Immature natural killer cell (primary cell): ENCODE measurements around the gene ATL3. TPM values are rescaled to one million over a fixed set of nuclear protein-coding genes. Genes with fewer than 3 reads are reported as not detected.
A peak's percentile ranks its signal among the peaks of the same experiment; 100 is the strongest.

ENCODE experiments used
- DNase-seq, 3 donors: peaks; one replicate each; pipeline ENCODE4 v3.0.0; 2022; ENCODE audit warnings: mixed read lengths in 1 of 3
- H3K27ac Mint-ChIP-seq, 6 donors: one replicate each; pipeline ENCODE4 v1.8.0; 2020; ENCODE audit warnings: mixed read lengths in 6 of 6, mild to moderate bottlenecking in 5 of 6, inconsistent platforms in 4 of 6, moderate library complexity in 3 of 6
- H3K27me3 Mint-ChIP-seq, 3 donors: one replicate each; pipeline ENCODE4 v1.8.0; 2020 to 2021; ENCODE audit warnings: low read depth in 3 of 3, mild to moderate bottlenecking in 3 of 3, mixed read lengths in 3 of 3, moderate library complexity in 3 of 3, inconsistent platforms in 1 of 3
- H3K36me3 Mint-ChIP-seq, 3 donors: one replicate each; pipeline ENCODE4 v1.8.0; 2020; ENCODE audit warnings: mixed read lengths in 3 of 3, inconsistent platforms in 2 of 3, mild to moderate bottlenecking in 2 of 3
- H3K4me1 Mint-ChIP-seq, 2 donors: one replicate each; pipeline ENCODE4 v1.8.0; 2020; ENCODE audit warnings: inconsistent platforms in 2 of 2, mild to moderate bottlenecking in 2 of 2, mixed read lengths in 2 of 2, moderate library complexity in 1 of 2
- H3K4me3 Mint-ChIP-seq, 5 donors: one replicate each; pipeline ENCODE4 v1.8.0; 2020; ENCODE audit warnings: mild to moderate bottlenecking in 5 of 5, mixed read lengths in 5 of 5, inconsistent platforms in 3 of 5, moderate library complexity in 3 of 5
- H3K9me3 Mint-ChIP-seq, 6 donors: one replicate each; pipeline ENCODE4 v1.8.0; 2020; ENCODE audit warnings: mild to moderate bottlenecking in 6 of 6, mixed read lengths in 6 of 6, inconsistent platforms in 4 of 6, moderate library complexity in 3 of 6
- polyA plus RNA-seq, 3 donors: library from polyadenylated mRNA; unstranded; fragments of 300-500 nt; fragmentation: Illumina TruSeq; gene quantifications; one replicate each; pipeline ENCODE4 v1.2.3, GENCODE V29; 2021

ATL3 gene
- polyA plus RNA-seq = 10 to 100 TPM; 28.0 to 33.7 (median 29.8) TPM

GRCh38 chr11:63671322-63672155 lies at the start of gene ATL3:
ATL3 (minus strand) TSS chr11:63671376; CDS start chr11:63671335, 41 bp downstream.
- peak; percentile 91 to 92 (median 91) for DNase-seq
- H3K4me3 Mint-ChIP-seq = peak within 1 kb of the TSS; percentile 81 to 88 (median 85)
- H3K36me3 Mint-ChIP-seq = no peaks in the 10 kb centered on the region
- H3K27ac Mint-ChIP-seq = peak within 1 kb of the TSS; percentile 32 to 91 (median 91)
- peaks cover 0 to 3% (median 0%) of the 10 kb centered on the region in 3 donors for H3K27me3 Mint-ChIP-seq
- H3K9me3 Mint-ChIP-seq = no peaks in the 10 kb centered on the region
- H3K4me1 Mint-ChIP-seq = peaks cover 27 to 36% of the 10 kb centered on the region in 2 donors

DNA sequence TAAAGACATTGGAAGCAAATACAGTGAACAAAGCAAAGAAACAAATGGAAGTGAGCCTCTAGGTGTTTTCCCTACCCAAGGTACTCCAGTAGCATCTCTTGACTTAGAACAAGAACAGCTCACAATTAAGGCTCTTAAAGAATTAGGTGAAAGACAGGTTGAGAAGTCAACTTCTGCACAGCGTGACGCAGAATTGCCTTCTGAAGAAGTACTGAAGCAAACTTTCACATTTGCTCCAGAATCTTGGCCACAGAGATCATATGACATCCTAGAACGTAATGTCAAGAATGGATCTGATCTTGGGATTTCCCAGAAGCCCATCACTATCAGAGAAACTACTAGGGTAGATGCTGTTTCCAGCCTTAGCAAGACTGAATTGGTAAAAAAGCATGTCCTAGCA lies 49.4 kb upstream of the ATL3 start:
- Mint-ChIP-seq H3K4me3 (no peak overlapping the region), H3K36me3 (no peaks in the 10 kb centered on the region), H3K27ac (no peak overlapping the region), H3K4me1 (peaks cover 0 to 4% of the 10 kb centered on the region in 2 donors), H3K27me3 (no peaks in the 10 kb centered on the region), H3K9me3 (no peaks in the 10 kb centered on the region)
- DNase-seq = no peak

DNA sequence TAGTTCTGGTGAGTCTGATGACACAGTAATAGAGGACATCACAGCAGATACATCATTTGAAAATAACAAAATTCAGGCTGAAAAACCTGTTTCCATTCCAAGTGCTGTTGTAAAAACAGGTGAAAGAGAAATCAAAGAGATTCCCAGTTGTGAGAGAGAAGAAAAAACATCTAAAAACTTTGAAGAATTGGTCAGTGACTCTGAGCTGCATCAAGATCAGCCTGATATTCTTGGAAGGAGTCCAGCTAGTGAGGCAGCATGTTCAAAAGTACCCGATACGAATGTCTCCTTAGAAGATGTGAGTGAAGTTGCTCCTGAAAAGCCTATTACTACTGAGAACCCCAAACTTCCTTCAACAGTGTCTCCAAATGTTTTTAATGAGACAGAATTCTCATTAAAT lies 48.8 kb upstream of the ATL3 start:
- no peak for DNase-seq
- Mint-ChIP-seq H3K4me1 (peaks cover 0 to 4% of the 10 kb centered on the region in 2 donors), H3K4me3 (no peak overlapping the region), H3K9me3 (no peaks in the 10 kb centered on the region), H3K27ac (no peak overlapping the region), H3K36me3 (no peaks in the 10 kb centered on the region), H3K27me3 (no peaks in the 10 kb centered on the region)

GRCh38 chr11:63719001-63719400 lies 47.8 kb upstream of the ATL3 start:
- H3K27me3 Mint-ChIP-seq = no peaks in the 10 kb centered on the region
- H3K4me1 Mint-ChIP-seq = peaks cover 0 to 4% of the 10 kb centered on the region in 2 donors
- no peak overlapping the region for H3K27ac Mint-ChIP-seq
- H3K9me3 Mint-ChIP-seq = no peaks in the 10 kb centered on the region
- H3K36me3 Mint-ChIP-seq = no peaks in the 10 kb centered on the region
- no peak for DNase-seq
- H3K4me3 Mint-ChIP-seq = no peak overlapping the region

DNA sequence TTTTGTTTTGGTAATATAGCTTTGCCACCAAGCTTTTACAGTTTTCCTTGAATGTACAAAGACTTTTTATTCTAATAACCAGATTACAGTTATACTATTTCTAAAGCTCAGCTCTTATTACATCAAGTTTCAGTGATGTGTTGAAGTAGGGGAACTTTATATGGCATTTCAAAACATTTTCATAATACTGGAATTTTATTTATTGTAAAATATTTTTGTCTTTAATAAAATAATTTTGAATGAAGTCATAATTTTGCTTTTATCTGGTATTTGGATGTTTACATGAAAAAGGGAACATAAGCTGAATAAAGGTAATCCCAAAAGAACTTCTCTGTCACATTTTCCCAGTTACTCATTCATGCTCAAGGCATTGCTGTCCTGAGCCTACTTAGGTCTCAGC lies 44.9 kb upstream of the ATL3 start:
- Mint-ChIP-seq H3K9me3 (no peaks in the 10 kb centered on the region), H3K4me3 (no peak overlapping the region), H3K36me3 (no peaks in the 10 kb centered on the region), H3K27ac (no peak overlapping the region), H3K27me3 (no peaks in the 10 kb centered on the region), H3K4me1 (peaks cover 0 to 4% of the 10 kb centered on the region in 2 donors)
- DNase-seq = no peak

DNA sequence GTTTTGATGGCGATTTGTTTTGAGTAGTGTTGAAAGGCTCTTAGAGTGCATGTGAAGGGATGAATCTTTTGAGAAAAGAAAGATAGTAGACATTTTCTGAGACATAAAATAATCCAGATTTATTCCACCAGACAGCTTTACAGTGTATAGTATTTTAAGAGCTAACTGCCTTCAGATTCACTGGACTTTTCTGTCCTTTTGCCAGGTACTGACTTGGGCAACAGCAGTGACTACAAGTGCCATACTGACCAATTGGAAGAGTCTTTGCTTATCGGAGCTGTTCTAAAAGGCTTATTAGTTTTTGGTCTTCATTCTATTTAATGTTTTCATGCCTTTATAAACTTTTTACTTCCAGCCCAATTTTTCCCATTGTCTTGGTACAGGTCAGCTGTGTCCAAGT lies 42.6 kb upstream of the ATL3 start:
- no peak for DNase-seq
- H3K4me3 Mint-ChIP-seq = no peak overlapping the region
- no peak overlapping the region for H3K27ac Mint-ChIP-seq
- H3K9me3 Mint-ChIP-seq = no peaks in the 10 kb centered on the region
- H3K4me1 Mint-ChIP-seq = peaks cover 0 to 3% of the 10 kb centered on the region in 2 donors
- H3K36me3 Mint-ChIP-seq = no peaks in the 10 kb centered on the region
- no peaks in the 10 kb centered on the region for H3K27me3 Mint-ChIP-seq

GRCh38 chr11:63711838-63712237 lies 40.7 kb upstream of the ATL3 start:
- Mint-ChIP-seq H3K4me3 (no peak overlapping the region), H3K27ac (no peak overlapping the region), H3K36me3 (no peaks in the 10 kb centered on the region), H3K27me3 (no peaks in the 10 kb centered on the region), H3K9me3 (no peaks in the 10 kb centered on the region), H3K4me1 (no peaks in the 10 kb centered on the region)
- no peak for DNase-seq

- Mint-ChIP-seq H3K36me3 (no peaks in the 10 kb centered on the region), H3K4me1 (no peaks in the 10 kb centered on the region), H3K27me3 (no peaks in the 10 kb centered on the region), H3K9me3 (no peaks in the 10 kb centered on the region), H3K27ac (peak overlapping the region in 1 of 6 donors; percentile 10), H3K4me3 (no peak overlapping the region)
- no peak for DNase-seq
Measured at GRCh38 chr11:63710476-63711217, 39.5 kb upstream of the ATL3 start.

- Mint-ChIP-seq H3K9me3 (no peaks in the 10 kb centered on the region), H3K4me3 (no peak overlapping the region)
Measured at GRCh38 chr11:63709336-63709884, 38.2 kb upstream of the ATL3 start.

GRCh38 chr11:63708764-63709163 lies 37.6 kb upstream of the ATL3 start:
- no peak for DNase-seq
- no peaks in the 10 kb centered on the region for H3K9me3 Mint-ChIP-seq
- H3K4me1 Mint-ChIP-seq = peaks cover 0 to 6% of the 10 kb centered on the region in 2 donors
- H3K27me3 Mint-ChIP-seq = no peaks in the 10 kb centered on the region
- H3K4me3 Mint-ChIP-seq = no peak overlapping the region
- no peak overlapping the region for H3K27ac Mint-ChIP-seq
- peaks cover 0 to 4% (median 0%) of the 10 kb centered on the region in 3 donors for H3K36me3 Mint-ChIP-seq

More at GRCh38 chr11:63709336-63709884, 38.2 kb upstream of the ATL3 start:
- Mint-ChIP-seq H3K36me3 (peaks cover 0 to 4% (median 0%) of the 10 kb centered on the region in 3 donors), H3K27me3 (no peaks in the 10 kb centered on the region), H3K4me1 (peaks cover 0 to 6% of the 10 kb centered on the region in 2 donors), H3K27ac (no peak overlapping the region)
- DNase-seq = no peak

- Mint-ChIP-seq H3K4me3 (no peak overlapping the region), H3K36me3 (peaks cover 0 to 4% (median 0%) of the 10 kb centered on the region in 3 donors)
Measured at GRCh38 chr11:63705526-63705925, 34.4 kb upstream of the ATL3 start.

GRCh38 chr11:63699896-63700295 lies 28.7 kb upstream of the ATL3 start:
- no peak for DNase-seq
- Mint-ChIP-seq H3K27ac (peak overlapping the region in 1 of 6 donors; percentile 6), H3K4me3 (no peak overlapping the region)

More at GRCh38 chr11:63705526-63705925, 34.4 kb upstream of the ATL3 start:
- Mint-ChIP-seq H3K4me1 (peaks cover 2 to 11% of the 10 kb centered on the region in 2 donors), H3K27ac (no peak overlapping the region), H3K9me3 (no peaks in the 10 kb centered on the region), H3K27me3 (no peaks in the 10 kb centered on the region)
- DNase-seq = no peak

DNA sequence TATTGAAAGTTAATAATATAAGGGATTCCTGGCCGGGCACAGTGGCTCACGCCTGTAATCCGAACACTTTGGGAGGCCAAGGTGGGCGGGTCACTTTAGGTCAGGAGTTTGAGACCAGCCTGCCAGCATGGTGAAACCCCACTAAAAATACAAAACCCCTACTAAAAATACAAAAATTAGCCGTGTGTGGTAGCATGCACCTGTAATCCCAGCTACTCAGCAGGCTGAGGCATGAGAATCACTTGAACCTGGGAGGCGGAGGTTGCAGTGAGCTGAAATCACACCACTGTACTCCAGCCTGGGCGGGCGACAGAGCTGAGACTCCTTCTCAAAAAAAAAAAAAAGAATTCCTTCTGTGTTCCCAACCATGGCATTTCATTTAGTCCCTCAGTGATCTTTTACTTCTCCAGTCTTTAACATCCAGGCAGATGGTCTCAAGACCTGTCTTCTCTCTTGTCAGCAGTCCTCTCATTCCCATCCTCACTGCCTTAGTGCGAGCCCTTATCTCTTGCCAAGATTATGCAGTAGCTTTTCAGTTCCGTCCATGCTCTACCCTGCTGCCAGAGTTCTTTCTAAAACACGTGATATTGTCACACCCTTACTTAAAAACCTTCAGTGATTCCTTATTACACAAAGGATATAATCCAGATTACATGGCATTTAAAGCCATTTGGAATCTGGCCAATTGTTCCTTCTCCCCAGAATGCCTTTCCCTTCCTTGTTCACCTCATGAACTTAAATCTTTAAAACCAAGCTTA lies 28.0 kb upstream of the ATL3 start:
- Mint-ChIP-seq H3K4me3 (no peak overlapping the region), H3K27ac (no peak overlapping the region), H3K4me1 (peaks cover 6 to 17% of the 10 kb centered on the region in 2 donors), H3K36me3 (peaks cover 0 to 4% (median 3%) of the 10 kb centered on the region in 3 donors), H3K9me3 (no peaks in the 10 kb centered on the region), H3K27me3 (peaks cover 0 to 2% (median 0%) of the 10 kb centered on the region in 3 donors)
- DNase-seq = no peak

More at GRCh38 chr11:63699896-63700295, 28.7 kb upstream of the ATL3 start:
- Mint-ChIP-seq H3K4me1 (peaks cover 6 to 22% of the 10 kb centered on the region in 2 donors), H3K27me3 (peaks cover 0 to 2% (median 0%) of the 10 kb centered on the region in 3 donors), H3K9me3 (no peaks in the 10 kb centered on the region), H3K36me3 (peaks cover 0 to 7% (median 4%) of the 10 kb centered on the region in 3 donors)
